CD4-positive, alpha-beta T cell treated with Interleukin-6 at 100 ng/mL for 8 hours (primary cell): ENCODE measurements around the gene RASSF7.
"Not testable (repeated sequence)": the region's sequence is repeated elsewhere in the genome, so short reads cannot be mapped to it uniquely, and the experiment has no call there.

Experiments used
- DNase-seq: peaks from one replicate; pipeline ENCODE4 v3.0.0-alpha.2; 2020; ENCODE audit warnings: mixed read lengths, low spot score

Gene RASSF7, protein sequence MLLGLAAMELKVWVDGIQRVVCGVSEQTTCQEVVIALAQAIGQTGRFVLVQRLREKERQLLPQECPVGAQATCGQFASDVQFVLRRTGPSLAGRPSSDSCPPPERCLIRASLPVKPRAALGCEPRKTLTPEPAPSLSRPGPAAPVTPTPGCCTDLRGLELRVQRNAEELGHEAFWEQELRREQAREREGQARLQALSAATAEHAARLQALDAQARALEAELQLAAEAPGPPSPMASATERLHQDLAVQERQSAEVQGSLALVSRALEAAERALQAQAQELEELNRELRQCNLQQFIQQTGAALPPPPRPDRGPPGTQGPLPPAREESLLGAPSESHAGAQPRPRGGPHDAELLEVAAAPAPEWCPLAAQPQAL

DNA sequence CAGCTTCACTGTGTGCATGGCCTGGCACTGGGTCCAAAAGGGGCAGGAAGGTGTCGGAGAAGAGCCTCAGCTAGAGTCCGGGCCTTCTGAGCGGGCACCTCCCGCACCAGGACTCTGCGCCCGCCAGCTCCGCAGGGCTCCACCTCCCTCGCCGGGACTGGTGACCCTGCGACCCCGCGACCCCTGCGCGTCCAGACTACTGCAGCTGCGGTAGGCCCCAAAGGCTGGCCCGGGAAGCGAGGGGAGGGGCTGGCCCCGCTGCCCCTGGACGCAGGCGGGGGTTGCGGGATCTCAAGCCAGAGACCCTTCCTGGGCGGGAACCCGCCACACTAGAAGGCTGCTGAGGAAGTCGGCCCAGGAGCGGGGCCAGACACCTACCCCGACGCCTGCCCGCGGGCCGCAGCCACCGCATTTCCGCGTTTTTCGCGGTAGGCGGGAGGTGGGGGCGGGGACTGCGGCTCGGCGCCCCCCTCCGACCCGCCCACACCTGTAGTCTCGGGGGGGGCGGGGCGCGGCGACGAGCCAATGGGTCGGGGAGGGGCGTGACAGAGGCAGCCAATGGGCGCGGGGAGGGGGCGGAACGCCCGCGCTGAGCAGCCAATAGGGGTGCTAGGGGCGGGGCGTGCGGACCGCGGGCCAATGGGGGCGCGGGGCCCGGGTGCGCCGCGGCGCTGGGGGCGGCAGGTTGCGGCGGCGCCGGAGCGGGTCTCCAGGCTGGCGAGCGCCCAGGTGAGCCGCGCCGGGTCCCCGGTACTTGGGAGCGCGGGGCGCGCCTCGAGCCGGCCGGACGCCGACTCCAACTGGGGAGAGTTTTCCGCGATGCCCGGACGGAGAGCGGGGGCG is at the start of gene RASSF7, which contains the start of gene LMNTD2:
Gene RASSF7, plus strand, starts transcription at position 666 of the 843 bp plus-strand sequence. CDS start 799 bp downstream, outside the sequence.
Gene LMNTD2, minus strand, starts transcription at position 434 of the 843 bp plus-strand sequence. Its CDS starts 22 bp downstream, at position 412.
- DNase-seq: peak; percentile 94

DNA sequence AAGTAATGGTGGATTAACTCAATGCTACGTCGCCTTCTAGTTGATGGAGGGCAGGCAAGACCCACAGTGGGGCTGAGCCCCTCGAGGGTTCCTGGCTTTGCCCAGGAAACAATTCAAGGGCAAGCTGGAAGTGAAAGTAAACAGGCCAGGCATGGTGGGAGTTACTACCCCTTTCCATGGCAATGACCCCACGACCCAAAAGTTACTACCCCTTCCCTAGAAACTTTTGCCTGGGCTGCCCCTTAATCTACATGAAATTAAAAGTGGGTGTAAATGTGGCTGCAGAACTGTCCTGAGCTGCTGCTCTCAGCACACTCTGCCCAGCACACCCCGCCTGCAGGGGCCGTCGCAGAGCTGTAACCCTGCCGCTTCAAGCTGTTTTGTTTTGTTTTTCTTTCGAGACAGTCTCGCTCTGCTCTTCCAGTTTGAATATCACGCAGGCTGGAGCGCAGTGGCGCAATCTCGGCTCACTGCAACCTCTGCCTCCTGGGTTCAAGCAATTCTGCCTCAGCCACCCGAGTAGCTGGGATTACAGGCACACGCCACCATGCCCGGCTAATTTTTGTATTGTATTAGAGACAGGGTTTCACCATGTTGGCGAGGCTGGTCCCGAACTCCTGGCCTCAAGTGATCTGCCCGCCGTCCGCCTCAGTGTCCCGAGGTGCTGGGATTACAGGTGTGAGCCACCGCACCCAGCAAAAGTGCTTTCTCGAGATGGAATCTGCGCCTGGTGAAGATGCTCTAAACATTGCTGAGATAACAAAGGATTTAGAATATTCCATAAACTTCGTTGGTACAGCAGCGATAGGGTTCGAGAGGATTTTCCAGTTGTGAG is 47.8 kb upstream of the RASSF7 start:
- DNase-seq: no peak

DNA sequence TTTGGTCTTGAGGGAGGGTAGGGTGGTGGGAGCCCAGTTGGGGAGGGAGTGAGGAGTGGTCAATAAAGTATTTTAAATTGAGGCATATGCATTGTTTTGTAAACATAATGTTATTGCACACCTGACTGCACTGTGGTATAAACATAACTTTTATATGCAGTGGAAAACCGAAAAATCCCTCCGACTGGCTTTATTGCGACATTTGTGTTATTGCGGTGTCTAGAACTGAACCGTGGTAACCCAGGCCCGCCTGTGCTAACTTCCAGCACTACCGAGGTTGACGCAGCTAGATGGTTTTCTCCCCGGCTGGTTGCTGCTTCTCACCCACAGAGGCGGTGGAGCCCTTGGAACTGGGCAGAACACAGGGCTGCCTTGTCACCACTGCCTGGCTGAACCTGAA is 46.2 kb upstream of the RASSF7 start:
- no peak for DNase-seq

DNA sequence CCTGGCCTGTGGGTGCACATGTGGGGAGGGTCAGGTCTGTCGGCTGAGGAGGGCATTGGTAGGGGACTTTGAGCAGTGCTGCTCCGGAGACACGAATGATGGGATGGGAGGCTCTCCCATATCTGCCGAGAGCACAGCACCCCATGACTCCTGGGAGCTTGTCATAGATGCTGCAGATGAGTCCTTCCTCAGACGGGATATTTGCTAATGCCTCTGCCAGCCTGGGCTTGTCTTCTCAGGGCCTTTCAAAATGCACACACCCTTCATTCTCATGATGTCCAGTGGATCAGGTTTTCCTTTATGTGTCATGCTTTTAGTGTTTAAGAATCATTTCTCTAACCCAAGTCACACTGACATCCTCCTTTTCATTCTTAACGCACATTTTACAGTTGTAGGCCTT is 45.6 kb upstream of the RASSF7 start:
- no peak for DNase-seq

DNA sequence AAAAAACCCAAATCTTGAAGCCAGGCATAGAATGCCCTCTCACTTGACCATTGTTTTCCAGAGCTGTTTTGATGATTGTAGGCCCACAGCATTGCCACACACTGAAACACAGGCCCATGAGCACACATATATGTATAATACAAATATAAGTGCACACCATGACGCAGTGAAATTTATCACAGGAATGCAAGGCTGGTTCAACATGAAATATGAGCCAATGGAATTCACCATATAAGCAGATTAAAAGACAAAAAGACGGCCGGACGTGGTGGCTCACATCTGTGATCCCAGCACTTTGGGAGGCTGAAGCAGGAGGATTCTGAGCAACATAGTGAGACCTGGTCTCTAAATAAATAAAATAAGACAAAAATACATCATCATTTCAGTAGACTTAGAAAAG is 44.4 kb upstream of the RASSF7 start:
- DNase-seq: no peak

DNA sequence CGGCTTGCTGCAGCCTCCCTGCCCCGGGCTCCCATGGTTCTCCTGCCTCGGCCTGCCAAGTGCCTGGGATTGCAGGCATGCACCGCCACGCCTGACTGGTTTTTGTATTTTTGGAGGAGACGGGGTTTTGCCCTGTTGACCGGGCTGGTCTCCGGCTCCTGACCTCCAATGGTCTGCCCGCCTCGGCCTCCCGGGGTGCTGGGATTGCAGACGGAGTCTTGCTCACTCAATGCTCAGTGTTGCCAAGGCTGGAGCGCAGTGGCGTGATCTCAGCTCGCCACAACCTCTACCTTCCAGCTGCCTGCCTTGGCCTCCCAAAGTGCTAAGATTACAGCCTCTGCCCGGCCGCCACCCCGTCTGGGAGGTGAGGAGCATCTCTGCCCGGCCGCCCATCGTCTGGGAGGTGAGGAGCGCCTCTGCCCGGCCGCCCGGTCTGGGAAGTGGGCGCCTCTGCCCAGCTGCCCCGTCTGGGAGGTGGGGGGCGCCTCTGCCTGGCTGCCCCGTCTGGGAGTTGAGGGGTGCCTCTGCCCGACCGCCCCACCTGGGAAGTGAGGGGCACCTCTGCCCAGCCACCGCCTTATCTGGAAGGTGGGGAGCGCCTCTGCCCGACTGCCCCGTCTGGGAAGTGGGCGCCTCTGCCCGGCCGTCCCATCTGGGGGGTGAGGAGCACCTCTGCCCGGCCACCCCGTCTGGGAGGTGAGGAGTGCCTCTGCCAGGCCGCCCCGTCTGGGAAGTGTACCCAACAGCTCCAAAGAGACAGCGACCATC is 43.7 kb upstream of the RASSF7 start:
- DNase-seq: not testable (repeated sequence)

DNA sequence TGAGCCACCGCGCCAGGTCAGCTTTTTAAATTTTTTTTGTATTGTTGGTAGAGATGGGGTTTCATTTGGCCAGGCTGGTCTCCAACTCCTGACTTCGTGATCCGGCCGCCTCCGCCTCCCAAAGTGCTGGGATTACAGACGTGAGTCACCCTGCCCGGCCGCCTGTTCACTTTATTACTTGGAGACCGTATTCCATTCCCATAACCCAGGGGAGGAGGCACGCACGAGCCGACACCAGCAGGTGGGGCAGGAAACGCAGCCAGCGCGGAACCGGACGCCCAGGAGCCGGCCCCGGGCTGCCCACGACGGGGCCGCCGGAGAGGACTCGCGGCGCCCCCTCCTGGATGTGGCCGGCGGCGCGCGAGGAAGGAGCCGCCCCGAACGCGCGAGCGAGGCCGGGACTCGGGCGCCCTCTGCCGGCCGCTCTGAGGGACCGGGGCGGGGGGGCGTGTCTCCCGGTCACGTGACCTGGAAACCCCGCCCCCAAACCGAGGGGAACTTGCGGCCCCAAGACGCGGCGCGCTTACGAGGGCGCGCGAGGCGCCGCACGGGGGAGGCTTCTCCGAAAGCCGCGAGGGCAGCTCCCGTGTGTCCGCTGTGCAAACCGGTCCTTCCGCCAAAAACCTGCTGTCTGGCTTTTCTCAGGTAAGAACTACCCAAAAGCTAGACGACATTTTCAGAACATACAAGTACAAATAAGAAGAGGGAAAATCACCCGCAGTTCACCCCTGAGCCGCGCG is 42.1 kb upstream of the RASSF7 start:
- peak; percentile 82 for DNase-seq

DNA sequence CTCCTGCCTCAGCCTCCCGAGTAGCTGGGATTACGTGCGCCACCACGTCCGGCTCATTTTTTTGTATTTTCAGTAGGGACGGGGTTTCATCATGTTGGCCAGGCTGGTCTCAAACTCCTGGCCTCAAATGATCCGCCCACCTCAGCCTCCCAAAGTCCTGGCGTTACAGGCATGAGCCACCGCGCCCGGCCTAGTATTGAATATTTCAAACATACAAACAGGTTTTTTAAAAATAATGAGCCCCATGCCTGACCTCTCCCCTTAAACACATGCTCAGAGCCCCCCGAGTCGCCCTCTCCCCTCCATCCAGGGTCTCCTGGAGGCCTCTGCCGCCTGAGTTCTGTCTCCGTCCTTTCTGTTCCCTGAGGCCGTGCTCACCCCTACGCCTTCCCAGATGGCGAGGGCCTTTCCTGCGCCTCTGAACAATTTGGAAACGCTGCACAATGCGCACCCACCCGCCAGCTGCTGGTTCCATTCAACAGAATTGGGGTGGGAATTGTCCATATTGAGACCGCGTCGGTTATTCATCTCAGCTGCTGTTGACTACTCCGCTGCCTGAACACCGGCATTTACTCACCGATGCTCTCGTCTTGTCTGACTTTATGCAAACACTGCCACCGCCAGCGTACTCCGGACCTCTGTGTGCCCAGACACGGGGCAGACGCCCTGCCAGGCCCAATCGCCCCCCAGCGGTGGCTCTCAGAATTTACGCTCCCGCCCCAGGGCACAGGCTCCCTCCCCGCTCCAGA is 40.2 kb upstream of the RASSF7 start:
- no peak for DNase-seq

DNA sequence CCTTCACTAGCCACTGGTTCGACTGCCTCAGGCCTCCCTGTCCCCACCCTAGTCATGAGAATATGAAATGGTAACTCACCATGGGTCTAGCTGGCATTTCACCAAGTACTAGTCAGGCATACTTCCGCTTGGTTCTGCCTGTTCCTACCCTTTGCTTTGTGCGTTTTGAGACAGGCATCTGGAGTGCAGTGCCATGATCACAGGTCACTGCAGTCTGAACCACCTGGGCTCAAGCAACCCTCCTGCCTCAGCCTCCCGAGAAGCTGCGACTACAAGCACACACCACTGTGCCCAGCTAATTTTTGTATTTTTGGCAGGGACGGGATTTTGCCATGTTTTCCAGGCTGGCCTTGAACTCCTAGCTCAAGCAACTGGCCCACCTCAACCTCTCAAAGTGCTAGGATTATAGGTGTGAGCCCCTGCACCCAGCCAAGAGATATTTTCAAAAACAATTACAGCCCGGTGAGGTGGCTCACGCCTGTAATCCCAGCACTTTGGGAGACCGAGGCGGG is 39.5 kb upstream of the RASSF7 start:
- DNase-seq: no peak

DNA sequence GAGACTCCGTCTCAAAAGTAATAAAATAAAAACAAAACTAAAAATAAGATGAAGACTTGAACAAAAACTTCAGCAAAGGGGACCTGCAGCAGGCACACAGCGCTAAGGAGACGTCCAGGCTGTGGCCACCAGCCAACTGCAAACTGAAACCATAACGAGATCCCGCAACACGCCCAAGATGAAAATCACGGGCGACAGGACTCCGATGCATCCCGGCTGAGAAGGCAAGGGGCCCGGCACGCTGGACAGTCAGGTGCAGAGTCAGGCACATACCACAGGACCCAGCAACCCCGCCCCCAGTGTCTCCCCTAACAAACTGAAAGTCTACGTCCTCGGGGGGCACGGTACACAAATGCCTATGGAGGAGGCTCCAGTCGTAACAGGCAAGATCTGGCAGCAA is 34.6 kb upstream of the RASSF7 start:
- DNase-seq: no peak

DNA sequence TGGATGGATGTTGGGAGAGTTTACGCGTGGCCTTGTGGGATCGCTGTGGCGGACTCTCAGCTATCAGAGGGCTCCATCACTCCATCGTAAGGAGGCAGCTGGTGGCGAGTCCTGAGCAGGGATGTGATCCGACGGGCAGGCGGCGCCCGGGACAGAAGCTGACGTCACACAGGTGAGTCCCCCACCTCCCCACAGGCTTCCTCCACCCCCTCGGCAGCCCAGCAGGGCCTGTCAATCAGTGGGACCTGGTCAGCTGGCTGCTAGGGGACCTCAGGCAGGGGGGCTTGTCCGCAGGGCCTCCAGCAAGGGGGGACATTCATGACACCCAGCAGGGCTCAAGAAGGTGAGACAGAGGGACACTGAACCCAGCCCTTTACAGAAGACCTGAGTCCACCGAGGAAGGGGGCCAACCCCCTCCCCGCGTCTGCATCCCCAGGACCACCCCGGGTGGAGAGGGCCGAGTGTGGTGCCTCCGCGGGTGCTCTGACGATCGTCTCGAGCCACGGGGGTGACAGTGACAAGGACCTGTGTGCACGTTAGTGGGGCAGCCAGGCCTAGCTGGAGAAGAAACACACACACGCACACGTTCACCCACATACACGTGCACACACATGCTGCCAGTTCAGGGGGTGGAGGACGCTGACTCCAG is 32.5 kb upstream of the RASSF7 start:
- DNase-seq: peak; percentile 1

DNA sequence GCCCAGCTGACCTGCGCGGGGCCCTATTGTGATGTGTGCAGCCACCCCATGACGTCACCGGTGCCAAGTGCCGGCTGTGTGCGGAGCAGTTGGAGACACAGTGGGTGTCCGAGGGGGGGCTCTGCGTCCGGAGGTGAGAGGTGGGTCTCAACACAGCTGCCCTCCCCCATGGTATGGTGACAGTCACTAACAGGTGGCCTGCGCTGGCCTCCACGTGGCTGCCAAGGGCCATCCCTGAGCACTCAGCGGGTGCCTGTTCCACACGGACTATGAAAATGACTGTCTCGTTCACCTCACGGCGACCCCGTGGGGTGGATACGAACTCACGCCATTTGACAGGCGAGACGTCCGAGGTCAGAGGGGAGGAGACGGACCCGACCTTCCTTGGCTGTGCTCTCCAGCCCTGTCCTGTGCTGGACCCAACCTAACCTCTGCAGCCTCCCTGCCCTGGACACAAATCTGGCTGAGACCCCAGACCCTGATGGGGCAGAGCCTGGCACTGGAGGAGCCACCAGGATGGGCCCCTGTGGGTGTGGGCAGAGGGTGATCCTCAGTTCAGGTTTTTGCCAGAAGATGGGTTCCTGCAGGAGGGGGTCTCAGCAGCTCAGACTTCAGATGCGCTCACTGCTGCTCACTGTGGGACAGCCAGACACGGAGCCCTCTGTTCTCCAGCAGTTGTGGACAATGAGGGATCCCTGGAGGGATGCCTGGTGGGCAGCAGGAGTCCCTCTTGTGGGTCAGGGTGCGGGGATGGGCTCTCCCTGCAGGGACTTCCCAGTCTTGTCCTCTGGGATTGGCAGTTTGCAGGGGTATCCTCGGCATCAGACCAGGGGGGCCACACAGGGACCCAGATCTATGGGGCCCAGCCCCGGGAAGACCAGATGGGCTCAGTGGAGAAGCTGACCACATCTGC is 31.7 kb upstream of the RASSF7 start:
- DNase-seq: no peak

DNA sequence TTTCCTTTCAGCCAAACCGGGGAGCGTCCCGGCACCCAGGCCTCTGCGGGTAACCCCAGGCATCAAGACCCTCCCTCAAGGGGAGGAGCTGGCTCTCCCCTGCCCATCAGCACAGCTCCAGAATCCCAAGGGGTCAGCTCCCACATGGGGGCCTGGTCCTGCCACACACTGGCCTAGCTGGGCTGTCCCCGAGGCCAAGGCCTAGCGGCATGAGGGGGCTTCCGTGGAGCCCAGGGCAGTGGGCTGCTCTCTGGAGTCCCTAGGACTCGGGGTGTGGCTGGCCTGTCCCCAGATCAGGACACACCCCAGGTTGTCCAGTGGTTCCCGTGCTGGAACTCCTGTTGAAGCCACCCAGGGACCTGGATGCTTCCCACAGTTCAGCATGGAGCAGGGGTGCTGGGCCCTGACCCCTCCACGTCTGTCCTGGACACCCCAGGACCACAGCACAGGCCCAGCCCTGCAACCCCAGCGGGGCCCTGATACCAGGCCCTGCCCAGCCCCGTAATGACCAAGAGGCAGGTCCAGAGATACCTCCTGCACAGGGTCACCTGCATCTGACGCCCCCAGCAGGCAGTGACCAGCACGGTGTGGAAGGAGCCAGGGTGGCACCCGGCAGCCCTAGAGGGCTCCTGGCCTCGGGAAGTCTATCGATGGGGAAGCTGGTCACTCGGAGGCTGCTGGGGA is 30.9 kb upstream of the RASSF7 start:
- no peak for DNase-seq

DNA sequence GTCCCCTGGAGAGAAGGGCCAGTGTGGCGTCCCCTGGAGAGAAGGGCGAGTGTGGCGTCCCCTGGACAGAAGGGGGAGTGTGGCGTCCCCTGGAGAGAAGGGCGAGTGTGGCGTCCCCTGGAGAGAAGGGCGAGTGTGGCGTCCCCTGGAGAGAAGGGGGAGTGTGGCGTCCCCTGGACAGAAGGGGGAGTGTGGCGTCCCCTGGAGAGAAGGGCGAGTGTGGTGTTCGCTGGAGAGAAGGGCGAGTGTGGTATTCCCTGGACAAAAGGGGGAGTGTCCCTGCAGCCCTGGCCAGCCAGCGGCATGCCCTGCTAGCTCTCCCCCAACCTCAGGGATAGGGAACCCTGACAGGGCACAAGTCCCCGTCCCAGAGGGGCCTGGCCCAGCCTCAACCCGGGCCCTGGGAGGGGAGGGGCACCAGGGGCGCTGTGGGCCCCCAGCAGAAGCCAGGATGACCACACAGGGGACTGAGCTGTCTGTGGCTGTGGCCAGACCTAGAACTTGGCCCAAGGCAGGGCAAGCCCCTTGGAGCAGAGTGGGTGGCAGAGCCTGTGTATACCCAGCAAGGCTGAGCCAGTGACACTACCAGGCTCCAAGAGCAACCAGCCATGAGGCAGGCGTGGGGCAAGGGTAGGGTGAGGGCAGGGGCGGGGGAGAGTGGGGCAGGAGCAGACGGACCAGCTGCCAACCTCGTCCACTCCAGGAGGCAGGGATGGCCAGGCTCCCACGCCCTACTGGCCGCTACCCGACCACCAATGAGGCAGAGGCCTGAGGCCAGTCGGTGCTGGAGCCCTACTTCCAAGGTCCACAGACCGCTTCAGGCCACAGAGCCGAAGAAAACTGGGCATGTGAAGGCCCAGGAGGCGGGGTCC is 29.6 kb upstream of the RASSF7 start:
- DNase-seq: no peak

DNA sequence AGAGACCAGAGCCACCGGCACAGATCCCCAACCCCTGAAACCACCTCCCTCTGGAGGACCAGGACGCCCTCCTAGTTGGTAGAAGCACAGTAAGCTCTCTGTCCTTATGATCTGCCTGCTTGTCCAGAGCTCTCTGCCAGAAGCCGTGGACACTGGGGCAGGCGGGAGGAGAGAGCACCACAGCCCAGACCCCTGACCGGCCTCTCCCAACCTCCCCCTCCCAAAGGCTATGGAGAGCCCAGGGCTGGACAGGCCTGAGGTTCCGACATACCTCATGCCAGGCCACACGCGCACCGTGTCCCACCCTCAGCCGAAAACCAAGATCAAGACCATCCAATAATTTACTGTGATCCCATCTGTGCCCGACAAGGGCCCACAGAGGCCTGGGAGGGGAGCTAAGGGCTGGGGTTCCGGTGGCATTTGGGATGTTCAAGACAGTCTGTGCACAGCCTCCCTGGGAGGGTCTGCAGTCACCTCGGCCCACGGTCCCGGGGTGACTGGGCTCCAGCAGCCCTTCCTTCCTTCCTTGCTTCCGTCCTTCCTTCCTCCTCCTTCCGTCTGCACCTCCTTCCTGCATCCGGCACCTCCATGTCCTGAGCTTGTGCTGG is 28.7 kb upstream of the RASSF7 start:
- DNase-seq: no peak

DNA sequence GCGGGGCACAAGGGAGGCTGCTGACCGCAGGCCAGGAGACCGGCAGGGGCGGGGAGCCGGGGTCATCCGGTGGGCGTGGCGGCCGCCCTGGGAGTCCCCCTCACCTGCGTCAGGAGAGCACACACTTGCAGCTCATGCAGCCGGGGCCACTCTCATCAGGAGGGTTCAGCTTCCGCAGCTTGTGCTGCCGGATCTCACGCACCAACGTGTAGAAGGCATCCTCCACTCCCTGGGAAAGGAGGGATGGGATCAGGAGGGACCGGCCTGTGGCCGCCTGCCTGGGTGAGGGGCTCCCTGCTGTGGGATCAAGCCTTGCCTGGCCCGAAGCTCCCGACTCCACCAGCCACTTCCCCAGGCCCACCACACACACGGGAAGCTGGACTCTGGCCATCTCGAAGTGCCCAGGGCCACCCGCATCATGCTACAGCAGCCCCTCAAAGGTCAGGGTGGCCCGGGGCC is 28.2 kb upstream of the RASSF7 start:
- DNase-seq: no peak
